Endothelial cell of umbilical vein (primary cell): ENCODE data around the gene IQCH. TPM values are rescaled to one million over a fixed set of nuclear protein-coding genes. Genes with fewer than 3 reads are reported as not detected.

Source experiments
- BruUV-seq: library from RNA; stranded (reverse); fragments of 400-500 nt; replicated peaks from 2 replicates; lab custom pipeline; 2021; lab: Mats Ljungman, UMichigan
- CTCF ChIA-PET: fragments of 300-600, 350-600 bp; sonication (Branson Sonifier 250); formaldehyde crosslinking; loops from one replicate; lab custom pipeline; 2021; ENCODE audit warnings: antibody characterized with exemption, inconsistent platforms; lab: Charles Lee
- POLR2A ChIA-PET: fragments of 300-600, 350-600 bp; sonication (Branson Sonifier 250); formaldehyde crosslinking; loops from one replicate; lab custom pipeline; 2021; ENCODE audit warnings: antibody characterized with exemption, inconsistent platforms; lab: Charles Lee
- DNase-seq: peaks from one replicate; pipeline ENCODE4 v3.0.0-alpha.2; 2011; ENCODE audit warnings: low read depth, low spot score
- FAIRE-seq: peaks from 2 replicates; lab custom pipeline; 2011; peaks lifted over from hg19 to GRCh38; lab: Jason Lieb, UNC
- H2AFZ ChIP-seq: 2 replicates; pipeline ENCODE4 v1.6.0; 2012; ENCODE audit warnings: low read depth, low read length, control low read depth, inconsistent platforms
- H3K27ac ChIP-seq: 2 replicates; pipeline ENCODE4 v1.5.1; 2011; ENCODE audit warnings: low read depth, mild to moderate bottlenecking, control low read depth, low read length, moderate library complexity; ENCODE audit not compliant: insufficient read depth
- H3K27me3 ChIP-seq, 2 experiments: 2 replicates each; pipeline versions ENCODE4 v1.6.0 to v1.6.1; 2011; ENCODE audit warnings: low read length in 2 of 2, mixed read lengths in 1 of 2; ENCODE audit not compliant: control insufficient read depth in 2 of 2, insufficient read depth in 2 of 2
- H3K36me3 ChIP-seq, 2 experiments: 2 replicates in 1 of 2; 3 replicates in 1 of 2; pipeline ENCODE4 v1.5.1; 2011; ENCODE audit warnings: low read length in 2 of 2, mild to moderate bottlenecking in 1 of 2, moderate library complexity in 1 of 2; ENCODE audit not compliant: control insufficient read depth in 2 of 2, insufficient read depth in 2 of 2; ENCODE audit errors: extremely low read depth in 1 of 2
- H3K4me1 ChIP-seq: 3 replicates; pipeline ENCODE4 v1.5.1; 2011; ENCODE audit warnings: mild to moderate bottlenecking, low read length; ENCODE audit not compliant: control insufficient read depth, insufficient read depth; ENCODE audit errors: extremely low read depth
- H3K4me2 ChIP-seq: 2 replicates; pipeline ENCODE4 v1.6.1; 2011; ENCODE audit warnings: low read length, control low read depth, mixed read lengths; ENCODE audit not compliant: insufficient read depth
- H3K4me3 ChIP-seq, 3 experiments: fragments of 200-600 bp in 1 of 3; sonication (generic), shearing (Covaris generic) in 1 of 3; replicated peaks in 1 of 3; 2 replicates each; pipeline ENCODE4 v1.5.1; 2011 to 2016; ENCODE audit warnings: control low read depth in 3 of 3, low read length in 3 of 3, mild to moderate bottlenecking in 2 of 3, inconsistent platforms in 1 of 3, low read depth in 1 of 3, moderate library complexity in 1 of 3; ENCODE audit not compliant: insufficient read depth in 1 of 3
- H3K79me2 ChIP-seq: 2 replicates; pipeline ENCODE4 v1.6.0; 2012; ENCODE audit warnings: low read length, inconsistent platforms; ENCODE audit not compliant: control insufficient read depth, insufficient read depth
- H3K9ac ChIP-seq: replicated peaks from 2 replicates; pipeline ENCODE3; 2011; ENCODE audit warnings: low read length, control low read depth; ENCODE audit not compliant: insufficient read depth; ENCODE audit errors: extremely low read depth
- H3K9me1 ChIP-seq: replicated peaks from 3 replicates; pipeline ENCODE4 v1.6.0; 2011; ENCODE audit warnings: mild to moderate bottlenecking, low read length; ENCODE audit not compliant: control insufficient read depth, insufficient read depth; ENCODE audit errors: extremely low read depth
- H3K9me3 ChIP-seq: replicated peaks from 2 replicates; pipeline ENCODE4 v1.5.1; 2012; ENCODE audit warnings: low read length, inconsistent platforms; ENCODE audit not compliant: control insufficient read depth, insufficient read depth
- H4K20me1 ChIP-seq: replicated peaks from 2 replicates; pipeline ENCODE3; 2011; ENCODE audit warnings: mild to moderate bottlenecking, low read length; ENCODE audit not compliant: control insufficient read depth, insufficient read depth; ENCODE audit errors: extremely low read depth
- FOS ChIP-seq: IDR thresholded peaks from 2 replicates; pipeline ENCODE4 v1.6.1; 2011; ENCODE audit warnings: mild to moderate bottlenecking, low read length, moderate library complexity, borderline replicate concordance; ENCODE audit not compliant: insufficient read depth
- GATA2 ChIP-seq: IDR thresholded peaks from 2 replicates; pipeline ENCODE4 v1.7.0; 2011; ENCODE audit warnings: low read depth, mild to moderate bottlenecking, moderate library complexity, mixed read lengths, low read length; ENCODE audit not compliant: insufficient read length, insufficient read depth
- POLR2A ChIP-seq: IDR thresholded peaks from 2 replicates; pipeline ENCODE4 v1.6.1; 2012; ENCODE audit warnings: low read depth, mild to moderate bottlenecking, control low read depth, low read length
- POLR2AphosphoS5 ChIP-seq: IDR thresholded peaks from 2 replicates; pipeline ENCODE4 v1.6.1; 2012; ENCODE audit warnings: low read depth, mild to moderate bottlenecking, control low read depth, low read length, moderate library complexity; ENCODE audit not compliant: insufficient read depth
- dilution Hi-C: fragments of 300-500 bp; cut with MboI; formaldehyde crosslinking; loops from one replicate; pipeline ENCODE4 v1.15.0; 2019; ENCODE audit warnings: low sequenced_read_pairs; ENCODE audit not compliant: extremely low pct_ligation_motif_present
- intact Hi-C: fragments of 100-400 bp; cut with micrococcal nuclease; formaldehyde crosslinking; loops from one replicate; pipeline ENCODE4 v1.10.0; 2022
- polyA plus RNA-seq, 4 experiments: library from polyadenylated mRNA; depleted of rRNA in 3 of 4; stranded (reverse) in 3 of 4; unstranded in 1 of 4; fragments of >200 nt; gene quantifications; 2 replicates each; pipeline versions ENCODE4 v1.2.1 to v1.2.3, GENCODE V29; 2011 to 2012; ENCODE audit warnings: missing spikeins in 1 of 4
- total RNA-seq: library from RNA; stranded (reverse); gene quantifications from 2 replicates; pipeline ENCODE4 v1.2.3, GENCODE V29; 2021

Gene IQCH
- total and polyA plus RNA-seq, 2 donors (not counting 3 experiments of a cell fraction or from before 2014, with no cell fraction given) = 0.29 to 0.51 TPM

GRCh38 chr15:67215102-67215501 lies 39.5 kb upstream of the IQCH start:
- Histone ChIP-seq H3K4me2 (no peak overlapping the region), H3K9me3 (no peaks in the 10 kb centered on the region), H3K79me2 (no peaks in the 10 kb centered on the region), H3K4me1 (no peaks in the 10 kb centered on the region), H3K27me3 (no peaks in the 10 kb centered on the region), H3K27ac (no peak overlapping the region), H3K9ac (no peak overlapping the region), H3K36me3 (peaks cover 0 to under 1% of the 10 kb centered on the region in 2 experiments), H2AFZ (no peak overlapping the region), H3K4me3 (no peak overlapping the region), H3K9me1 (no peaks in the 10 kb centered on the region), H4K20me1 (no peaks in the 10 kb centered on the region)
- no peak for FAIRE-seq
- no TSS peak for BruUV-seq
- TF ChIP-seq GATA2 = no peak
- no peak for TF ChIP-seq FOS
- dilution Hi-C loops = no loop called here
- intact Hi-C loops = no loop called here
- CTCF ChIA-PET = no interaction called here
- POLR2A ChIA-PET = no interaction called here
- no peak for DNase-seq

- DNase-seq (no peak), FAIRE-seq (no peak)
- H3K4me3 ChIP-seq = no peak overlapping the region
- no peaks in the 10 kb centered on the region for H3K4me1 ChIP-seq
- H3K4me2 ChIP-seq = no peak overlapping the region
- no peaks in the 10 kb centered on the region for H3K79me2 ChIP-seq
- H3K9me3 ChIP-seq = no peaks in the 10 kb centered on the region
- no peak overlapping the region for H3K27ac ChIP-seq
- intact Hi-C loops = no loop called here
- TF ChIP-seq GATA2 (no peak), POLR2A (no peak), POLR2AphosphoS5 (no peak)
- no peak overlapping the region for H3K9ac ChIP-seq
- POLR2A ChIA-PET = no interaction called here
- H2AFZ ChIP-seq = no peak overlapping the region
- CTCF ChIA-PET = interaction anchor here (0.7 kb wide), 1 partner anchor 1238 kb away, joined by 3 read pairs; no protein-coding TSS in a partner anchor
- H3K9me1 ChIP-seq = no peaks in the 10 kb centered on the region
- H3K27me3 ChIP-seq = no peaks in the 10 kb centered on the region
- BruUV-seq = no TSS peak
- peaks cover 0 to 3% of the 10 kb centered on the region in 2 experiments for H3K36me3 ChIP-seq
- dilution Hi-C loops = no loop called here
- H4K20me1 ChIP-seq = no peaks in the 10 kb centered on the region
Observed at GRCh38 chr15:67216859-67217258, 37.7 kb upstream of the IQCH start.
